Suppressor macrophage treated with lipopolysaccharide for 1 hour (primary cell): ENCODE results near the gene RAB36.
A peak's percentile ranks its signal among the peaks of the same experiment; 100 is the strongest.
"Not testable (repeated sequence)": the region's sequence is repeated elsewhere in the genome, so short reads cannot be mapped to it uniquely, and the experiment has no call there.

Source experiments
- DNase-seq, 3 donors: peaks; one replicate each; pipeline ENCODE4 v3.0.0-alpha.2; 2020 to 2022

The RAB36 gene

DNA sequence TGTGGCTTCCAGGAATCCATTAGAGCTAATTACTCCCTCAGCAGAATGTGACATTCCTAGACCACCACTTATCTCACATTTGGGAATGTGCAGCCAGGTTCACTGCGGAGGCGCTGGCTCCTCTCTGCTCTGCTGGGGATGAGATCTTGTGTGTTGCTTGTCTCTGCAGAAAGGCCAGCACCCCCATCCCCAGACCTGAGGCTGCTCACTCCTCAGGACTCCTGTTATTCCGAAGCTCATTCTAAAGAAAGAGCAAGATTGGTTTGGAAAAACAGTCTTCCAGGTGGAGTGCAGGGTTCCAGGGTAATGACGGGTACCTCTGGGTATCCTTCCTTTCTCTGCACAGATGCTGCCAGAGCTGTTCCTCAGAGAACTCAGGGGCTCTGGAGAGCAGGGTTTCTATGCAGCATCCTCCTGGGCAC lies 24.3 kb upstream of the RAB36 start:
- no peak for DNase-seq

DNA sequence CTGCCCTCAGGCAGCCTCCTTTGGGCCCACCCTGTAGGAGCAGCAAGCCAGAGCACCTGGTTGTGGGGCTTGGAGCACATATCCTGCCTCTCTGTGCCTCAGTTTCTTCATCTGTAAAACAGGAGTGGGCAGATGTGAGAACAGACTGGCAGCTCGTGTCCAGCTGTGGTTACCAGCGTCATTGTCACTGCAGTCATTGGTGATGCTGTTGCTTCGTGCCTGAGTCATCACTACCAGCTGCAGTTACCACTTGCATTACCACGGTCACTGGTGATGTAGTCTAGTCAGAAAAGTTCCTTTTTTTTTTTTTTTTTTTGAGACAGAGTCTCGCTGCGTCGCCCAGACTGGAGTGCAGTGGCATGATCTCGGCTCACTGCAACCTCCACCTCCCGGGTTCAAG lies 23.9 kb upstream of the RAB36 start:
- peak; percentile 64 to 82 (median 68) for DNase-seq

DNA sequence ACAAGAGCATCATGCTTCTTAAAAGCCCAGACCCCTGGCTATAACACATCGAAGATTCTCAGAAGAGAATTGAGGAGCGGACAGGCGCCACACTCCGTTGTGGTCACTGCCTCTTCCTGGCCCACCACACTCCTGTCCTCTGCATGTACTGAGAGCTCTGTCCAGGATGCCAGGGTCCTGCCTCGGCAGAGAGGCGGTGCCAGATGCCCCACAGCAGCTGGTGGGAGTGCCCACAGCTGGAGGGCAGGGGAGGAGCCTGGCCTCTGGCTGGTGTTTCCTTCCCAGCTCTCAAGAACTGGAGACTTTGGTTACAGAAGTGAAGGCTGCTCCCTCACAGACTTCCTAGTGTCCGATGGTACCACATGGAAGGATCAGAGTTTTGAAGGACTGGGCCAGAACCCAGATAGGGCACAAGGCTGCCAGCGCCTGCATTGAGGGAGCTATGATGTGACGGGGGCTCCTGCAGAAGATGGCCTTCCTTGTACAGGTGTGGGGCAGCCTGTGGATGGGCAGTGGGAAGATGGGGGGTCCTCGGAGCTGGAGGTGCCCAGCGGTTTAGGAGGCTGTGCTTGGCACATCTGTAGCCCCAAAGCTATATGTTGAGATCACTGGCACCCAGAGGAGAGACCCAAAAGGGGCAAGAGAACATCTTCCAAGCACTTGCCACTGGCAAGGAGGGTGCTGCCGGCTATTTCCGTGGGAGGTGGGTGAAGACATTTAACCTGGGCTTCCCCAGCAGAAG lies 22.9 kb upstream of the RAB36 start:
- no peak for DNase-seq

DNA sequence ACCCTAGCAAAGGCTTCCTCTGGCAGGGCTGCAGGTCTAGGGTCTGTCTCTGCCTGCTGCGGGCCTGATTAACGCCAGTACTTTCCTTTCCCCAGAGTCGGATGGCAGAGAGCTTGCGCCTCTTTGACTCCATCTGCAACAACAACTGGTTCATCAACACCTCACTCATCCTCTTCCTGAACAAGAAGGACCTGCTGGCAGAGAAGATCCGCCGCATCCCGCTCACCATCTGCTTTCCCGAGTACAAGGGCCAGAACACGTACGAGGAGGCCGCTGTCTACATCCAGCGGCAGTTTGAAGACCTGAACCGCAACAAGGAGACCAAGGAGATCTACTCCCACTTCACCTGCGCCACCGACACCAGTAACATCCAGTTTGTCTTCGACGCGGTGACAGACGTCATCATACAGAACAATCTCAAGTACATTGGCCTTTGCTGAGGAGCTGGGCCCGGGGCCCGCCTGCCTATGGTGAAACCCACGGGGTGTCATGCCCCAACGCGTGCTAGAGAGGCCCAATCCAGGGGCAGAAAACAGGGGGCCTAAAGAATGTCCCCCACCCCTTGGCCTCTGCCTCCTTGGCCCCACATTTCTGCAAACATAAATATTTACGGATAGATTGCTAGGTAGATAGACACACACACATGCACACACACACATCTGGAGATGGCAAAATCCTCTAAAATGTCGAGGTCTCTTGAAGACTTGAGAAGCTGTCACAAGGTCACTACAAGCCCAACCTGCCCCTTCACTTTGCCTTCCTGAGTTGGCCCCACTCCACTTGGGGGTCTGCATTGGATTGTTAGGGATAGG lies 22.1 kb upstream of the RAB36 start:
- DNase-seq, result no peak

DNA sequence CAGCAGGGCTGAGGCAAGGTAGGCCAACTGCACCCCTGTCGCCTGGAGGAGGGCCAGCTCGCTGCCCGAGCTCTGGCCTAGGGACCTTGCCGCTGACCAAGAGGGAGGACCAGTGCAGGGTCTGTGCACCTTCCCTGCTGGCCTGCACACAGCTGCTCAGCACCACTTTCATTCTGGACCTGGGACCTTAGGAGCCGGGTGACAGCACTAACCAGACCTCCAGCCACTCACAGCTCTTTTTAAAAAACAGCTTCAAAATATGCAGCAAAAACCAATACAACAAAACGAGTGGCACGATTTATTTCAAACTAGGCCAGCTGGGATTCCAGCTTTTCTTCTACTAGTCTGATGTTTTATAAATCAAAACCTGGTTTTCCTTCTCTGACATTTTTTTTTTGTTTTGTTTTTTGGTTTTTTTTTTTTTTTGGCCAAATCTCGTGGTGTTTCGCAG lies 21.4 kb upstream of the RAB36 start:
- no peak for DNase-seq

DNA sequence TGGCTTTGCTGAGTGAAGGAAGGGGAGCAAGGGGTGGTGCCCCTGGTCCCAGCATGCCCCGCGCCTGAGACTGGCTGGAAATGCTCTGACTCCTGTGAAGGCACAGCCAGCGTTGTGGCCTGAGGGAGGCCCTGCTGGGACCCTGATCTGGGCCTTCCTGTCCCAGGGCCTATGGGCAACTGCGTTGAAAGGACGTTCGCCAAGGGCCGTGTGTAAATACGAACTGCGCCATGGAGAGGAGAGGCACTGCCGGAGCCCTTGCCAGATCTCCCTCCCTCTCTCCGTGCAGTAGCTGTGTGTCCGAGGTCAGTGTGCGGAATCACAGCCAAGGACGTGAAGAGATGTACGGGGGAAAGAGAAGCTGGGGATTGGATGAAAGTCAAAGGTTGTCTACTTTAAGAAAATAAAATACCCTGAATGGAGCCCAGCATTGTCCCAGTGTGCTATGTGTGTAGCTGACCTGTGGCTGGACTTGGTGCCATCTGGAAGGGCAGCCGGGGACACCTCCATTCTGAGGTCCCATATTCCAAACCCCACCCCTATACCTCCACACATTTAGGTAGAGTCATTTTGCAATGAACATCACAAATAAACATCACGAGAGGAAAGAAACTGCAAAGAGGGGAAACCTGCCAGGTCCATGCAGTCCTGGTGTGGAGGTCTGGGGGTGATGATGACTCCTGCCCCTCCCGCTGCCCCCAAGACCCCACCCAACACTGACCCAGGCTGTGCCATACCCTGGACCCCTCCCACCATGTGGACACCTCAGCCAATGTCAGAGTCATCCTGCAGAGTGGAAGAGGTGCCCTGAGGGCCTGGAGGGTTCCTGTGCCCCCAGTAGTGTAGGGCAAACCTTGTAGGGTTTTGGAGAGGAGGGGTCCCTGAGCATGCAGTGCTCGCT lies 20.4 kb upstream of the RAB36 start:
- no peak for DNase-seq

DNA sequence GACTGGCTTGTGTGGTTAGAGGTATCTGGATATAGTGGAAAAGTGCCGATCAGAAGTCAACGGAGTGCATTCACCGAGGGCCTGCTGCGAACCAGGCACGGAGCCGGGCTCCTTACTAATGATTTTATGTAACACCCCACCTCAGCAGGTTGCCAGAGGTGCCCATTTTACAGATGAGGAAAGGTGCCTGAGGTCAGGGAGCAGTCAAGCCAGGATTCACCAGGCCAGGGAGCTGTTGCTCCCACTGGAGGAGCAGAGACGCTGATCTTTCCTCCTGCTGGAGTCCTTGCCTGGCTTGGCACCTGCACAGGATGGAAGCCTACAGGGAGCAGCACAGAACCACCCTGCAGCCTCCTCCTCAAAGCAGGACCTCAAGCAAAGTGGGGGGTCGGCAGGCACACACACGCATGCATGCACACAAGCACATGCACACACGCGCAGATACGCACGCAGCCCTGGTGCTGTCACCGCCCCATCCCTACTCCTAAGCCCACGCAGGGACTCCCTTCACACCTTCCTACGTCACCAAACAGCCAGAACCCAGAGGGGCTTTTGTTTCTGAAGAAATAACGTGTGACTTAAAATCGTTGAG lies 19.7 kb upstream of the RAB36 start:
- DNase-seq, result no peak

DNA sequence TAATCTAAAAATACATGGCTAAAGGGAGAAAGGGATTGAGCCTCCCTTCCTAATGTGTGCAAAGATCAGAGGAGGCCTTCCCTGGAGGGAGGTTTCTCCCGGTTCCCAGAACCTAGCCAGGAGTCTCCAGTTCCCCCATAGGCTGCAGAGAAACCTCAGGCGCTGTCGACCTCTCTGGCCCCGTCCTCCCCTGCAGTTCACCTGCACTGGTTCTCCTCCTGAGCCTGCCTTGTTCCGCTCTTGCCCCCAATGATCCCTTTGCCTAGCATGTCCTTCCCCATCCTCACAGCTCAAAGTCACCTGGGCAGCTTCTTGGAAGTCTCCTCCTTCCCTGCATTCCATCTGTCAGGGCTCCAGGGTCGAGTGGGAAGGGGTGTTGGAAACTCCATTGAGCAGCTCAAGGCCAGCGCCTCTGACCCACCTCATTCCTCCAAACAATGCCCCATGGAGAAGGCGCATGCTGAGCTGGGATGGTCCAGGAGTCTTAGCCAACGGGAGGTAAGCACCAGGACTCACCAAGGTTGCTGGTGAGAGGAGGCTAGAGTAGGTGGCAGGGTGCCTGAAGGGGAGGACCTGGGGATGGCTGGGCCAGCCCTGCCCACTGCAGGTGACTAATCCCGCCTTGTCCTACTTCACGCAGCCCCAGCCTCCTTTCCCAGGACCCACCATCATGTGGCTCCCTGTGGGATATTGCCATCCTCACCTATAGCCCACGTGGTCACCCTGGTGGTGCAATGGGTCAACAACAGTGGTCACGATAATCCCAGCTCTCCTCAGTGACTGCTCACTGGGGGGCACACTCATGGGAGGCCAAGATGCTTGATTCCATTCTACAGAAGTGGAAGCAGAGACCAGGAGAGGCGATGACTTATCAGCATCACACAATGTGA lies 18.9 kb upstream of the RAB36 start:
- no peak for DNase-seq

DNA sequence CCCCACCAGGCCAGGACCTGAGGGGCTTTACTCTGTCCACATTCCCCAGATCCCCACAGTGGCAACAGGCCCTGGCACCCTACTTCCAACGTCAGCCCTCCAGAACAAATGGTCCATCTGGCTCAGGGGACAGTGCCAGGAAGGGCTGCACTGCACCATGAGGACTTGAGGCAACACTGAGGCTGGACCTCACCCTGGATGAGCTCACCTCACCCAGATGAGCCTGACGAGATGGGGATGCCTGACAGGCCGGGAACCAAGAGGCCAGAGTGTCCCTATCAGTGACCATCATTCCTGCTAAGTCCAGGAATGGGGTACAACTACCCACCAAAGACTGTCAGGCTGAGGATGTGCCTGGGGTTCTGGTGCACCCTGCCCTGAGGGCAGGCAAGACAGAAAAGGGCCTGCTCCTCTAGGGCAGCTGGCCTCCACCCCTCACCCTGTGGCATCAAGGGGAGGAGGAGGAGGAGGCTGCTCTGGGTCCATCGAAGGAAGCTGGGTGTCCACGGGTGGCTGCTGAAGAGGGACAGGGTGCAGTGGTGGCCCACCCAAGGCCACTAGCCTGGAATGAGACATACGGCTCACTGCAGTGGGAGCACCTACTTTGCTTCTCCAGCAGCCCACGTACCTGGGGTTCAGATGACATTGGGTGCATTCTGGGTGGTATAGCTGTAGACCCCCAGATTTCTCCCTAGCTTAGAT lies 18.1 kb upstream of the RAB36 start:
- DNase-seq, result no peak

DNA sequence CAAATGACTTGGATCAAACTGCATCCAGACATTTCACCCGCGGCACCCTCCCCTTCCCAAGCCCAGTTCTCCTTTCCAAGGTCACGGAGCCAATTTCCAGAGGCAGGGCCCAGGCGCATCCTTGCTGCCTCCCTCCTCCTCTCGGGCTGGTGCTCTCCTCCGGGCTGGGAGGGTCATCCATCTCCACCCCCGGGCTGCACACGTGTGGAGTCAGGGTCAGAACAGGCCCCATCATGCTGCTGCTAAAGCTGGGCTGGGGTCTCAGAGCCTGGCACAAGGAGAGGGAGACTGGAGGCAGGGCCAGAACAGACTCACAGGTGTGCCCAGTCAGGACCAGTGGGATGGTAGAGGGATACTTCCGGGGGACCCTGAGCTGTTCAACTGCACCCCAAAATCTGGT lies 17.5 kb upstream of the RAB36 start:
- no peak for DNase-seq

DNA sequence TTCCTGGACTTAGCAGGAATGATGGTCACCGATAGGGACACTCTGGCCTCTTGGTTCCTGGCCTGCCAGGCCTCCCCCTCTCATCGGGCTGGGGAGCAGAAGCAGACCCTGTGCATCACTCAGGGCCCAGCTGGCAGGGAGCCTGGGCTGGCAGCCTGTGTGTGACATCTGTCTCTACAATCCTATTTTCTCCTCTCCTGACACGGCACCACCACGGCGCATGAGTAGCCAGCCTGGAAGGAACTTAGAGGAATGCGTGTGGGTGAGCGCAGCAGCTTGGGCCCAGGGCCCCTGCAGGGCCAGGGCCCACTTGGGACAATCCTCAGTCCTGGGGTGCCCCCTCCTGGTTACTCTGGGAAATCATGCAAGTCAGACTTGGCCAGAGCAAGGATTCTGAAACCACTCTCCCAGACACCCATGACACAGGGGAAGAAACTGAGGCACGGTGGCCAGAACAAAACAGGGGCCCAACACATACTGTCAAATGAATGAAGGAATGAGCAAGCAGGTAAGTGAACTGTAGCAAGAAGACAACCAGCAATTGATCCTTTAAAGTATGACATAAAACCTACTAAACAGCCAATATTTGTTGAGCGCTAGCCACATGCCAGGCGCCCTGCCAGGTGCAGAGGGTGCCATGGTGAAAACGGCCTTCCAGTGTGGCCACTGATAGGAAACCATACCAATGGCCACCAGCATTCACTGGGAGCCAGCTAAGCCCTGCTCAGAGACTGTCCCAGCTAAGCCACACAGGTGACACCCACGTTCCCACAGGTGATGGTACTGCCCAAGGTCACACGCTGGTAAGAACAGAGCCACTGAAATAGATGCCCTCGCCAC lies 16.8 kb upstream of the RAB36 start:
- DNase-seq, result peak; percentile 78 to 85 (median 78)

DNA sequence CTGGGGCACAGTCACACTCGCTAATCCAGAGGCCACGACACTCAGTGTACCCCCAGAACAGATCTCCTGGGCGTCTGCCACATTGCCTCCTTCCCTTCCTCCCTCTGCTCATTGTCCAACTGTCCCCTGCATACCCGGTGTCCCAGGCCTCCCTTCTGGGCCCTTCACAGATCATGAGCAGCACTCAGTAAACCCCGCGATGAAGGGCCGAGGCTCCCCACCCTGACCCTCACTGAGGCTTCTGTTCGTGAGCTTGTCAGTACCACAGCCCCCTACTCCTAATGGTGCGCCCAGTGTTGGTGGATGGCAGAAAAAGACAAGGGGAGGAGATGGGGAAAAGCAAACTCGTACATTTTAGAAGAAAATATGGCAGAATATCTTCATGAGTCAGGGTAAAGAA lies 16.1 kb upstream of the RAB36 start:
- no peak for DNase-seq

DNA sequence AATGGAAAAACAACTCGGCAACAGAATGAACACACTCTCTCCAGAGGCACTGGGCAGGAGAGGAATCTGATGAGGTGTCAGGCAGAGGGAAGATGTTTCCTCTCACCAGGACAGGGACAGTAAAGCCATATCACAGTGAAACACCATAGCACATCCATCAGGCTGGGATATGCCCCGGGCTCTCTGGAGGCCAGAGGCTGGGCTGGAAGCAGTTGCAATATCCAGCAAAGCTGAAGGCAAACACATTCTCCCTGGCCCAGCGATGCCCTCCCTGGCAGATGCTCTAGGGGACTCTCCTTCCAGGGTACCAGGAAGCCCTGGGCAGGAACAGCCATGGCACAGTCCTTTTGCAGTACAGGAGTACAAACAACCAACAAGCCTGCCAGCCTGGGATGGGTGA lies 14.6 kb upstream of the RAB36 start:
- DNase-seq, result no peak

DNA sequence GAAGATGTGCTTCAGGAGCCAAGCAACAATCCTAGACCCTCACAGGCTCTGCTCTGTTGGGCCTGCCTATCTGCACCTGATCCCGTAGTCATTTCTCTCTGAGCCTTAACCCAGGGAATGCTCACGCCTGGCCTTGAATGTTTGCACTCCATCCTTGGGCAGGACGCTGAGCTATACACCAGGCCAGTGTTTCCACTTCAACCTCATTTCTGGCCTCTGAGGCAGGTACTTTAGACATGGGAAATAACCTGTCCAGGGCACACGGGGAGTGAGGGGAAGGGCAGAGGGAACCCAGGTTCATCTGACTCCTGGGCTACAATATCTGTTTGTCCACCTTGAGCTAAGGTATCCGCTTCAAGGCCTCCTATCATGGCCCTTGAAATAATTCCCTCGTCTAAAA lies 13.3 kb upstream of the RAB36 start:
- no peak for DNase-seq

DNA sequence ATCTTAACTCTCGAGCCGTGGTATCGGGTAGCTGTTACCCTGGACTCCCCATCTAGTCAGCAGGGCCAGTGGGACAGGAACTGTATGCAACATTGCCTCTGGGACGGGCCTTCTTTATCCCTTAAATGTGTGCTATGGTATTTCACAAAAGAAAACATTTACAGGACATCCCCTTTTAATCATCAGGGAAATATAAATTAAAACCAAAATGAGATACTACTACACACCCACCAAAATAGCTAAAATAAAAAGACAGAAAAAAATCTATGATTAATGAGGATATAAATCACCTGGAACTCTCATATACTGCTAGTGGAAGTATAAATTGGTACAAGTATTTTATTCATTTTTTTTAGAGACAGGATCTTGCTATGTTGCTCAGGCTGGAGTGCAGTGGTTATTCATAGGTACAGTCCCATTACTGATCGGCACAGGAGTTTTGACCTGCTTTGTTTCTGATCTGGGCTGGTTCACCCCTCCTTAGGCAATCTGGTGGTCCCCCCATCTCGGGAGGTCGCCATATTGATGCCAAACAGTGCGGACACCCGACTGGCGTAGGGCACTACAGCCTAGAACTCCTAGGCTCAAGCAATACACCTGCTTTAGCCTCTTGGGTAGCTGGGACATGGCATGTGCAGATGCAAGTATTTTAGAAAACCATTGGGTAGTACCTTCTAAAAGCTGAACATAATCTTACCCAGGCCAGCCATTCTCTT lies 12.7 kb upstream of the RAB36 start:
- DNase-seq, result no peak

DNA sequence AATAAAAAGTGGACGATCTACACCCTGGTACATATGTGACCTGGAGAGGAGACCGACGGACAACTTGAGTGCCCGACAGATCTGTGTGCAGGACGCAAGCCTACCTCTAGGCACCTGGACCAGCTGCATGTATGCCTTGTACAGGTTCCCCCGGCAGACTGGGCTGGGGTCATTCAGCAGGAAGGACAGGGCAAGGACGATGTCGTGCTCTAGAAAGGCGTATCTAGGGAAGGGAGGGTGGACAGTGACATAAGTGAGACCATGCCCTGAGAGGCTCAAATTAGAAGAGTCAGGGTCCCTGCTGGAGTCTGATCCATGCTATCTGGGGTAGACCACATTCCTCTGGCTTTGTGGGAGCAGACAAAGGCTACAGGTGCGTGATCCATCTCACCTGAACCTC lies 11.4 kb upstream of the RAB36 start:
- DNase-seq, result no peak

DNA sequence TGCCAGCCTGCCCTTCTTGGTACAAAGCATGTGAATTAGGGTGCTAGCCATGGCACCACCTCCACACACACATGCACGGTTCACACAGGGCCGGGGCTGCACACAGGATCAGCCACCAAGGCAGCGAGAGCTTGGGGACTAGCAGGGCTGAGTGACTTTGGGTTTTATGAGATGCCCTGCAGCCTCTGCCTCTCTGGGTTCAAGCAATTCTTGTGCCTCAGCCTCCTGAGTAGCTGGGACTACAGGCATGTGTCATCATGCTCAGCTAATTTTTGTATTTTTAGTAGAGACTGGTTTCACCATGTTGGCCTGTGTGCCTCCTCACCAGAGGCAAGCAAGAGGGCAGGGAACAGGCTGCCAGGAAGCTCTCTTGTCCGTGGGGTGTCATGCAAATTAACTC lies 8.3 kb upstream of the RAB36 start:
- not testable (repeated sequence) for DNase-seq

DNA sequence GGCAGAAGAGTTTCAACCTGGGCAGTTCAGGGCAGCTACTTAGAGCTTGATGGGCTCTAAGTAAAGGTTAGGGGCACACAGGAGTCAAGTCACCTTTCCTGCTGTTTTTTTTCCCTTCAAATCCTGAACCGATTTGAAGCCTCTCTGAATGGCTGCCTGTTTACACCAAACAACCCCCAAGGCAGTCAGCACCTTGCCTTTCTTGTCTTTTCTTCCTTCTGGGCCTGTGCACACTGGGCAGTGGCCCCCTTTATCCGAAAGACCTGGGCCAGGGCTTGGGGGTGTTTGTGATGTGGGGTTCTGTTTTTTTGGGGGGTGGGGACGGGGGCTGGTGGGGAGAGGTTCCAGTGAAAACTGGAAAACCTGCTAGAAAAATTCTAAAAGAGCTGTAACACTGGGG lies 7.8 kb upstream of the RAB36 start:
- no peak for DNase-seq

DNA sequence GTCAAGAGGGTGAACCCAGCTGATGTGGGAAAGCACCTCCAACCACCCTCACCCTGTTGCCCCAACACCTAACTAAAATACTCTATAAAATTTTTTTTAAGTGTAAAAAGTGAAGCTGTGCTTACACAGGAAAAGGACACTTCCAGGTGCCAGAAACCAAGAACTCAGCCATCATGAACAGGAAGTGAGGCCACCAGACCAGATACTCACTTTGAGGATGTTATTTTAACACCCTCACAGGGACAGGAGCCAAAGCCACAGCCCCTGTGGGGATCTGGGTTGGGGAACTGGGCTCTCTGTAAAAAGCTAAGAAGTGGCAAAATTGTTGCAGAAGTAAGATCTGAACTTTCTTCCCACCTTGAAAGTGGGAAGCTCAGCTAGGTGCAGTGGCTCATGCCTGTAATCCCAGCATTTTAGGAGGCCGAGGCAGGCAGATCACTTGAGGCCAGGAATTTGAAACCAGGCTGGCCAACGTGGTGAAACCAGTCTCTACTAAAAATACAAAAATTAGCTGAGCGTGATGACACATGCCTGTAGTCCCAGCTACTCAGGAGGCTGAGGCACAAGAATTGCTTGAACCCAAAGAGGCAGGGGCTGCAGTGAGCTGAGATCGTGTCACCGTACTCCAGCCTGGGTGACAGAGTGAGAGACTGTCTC lies 7.2 kb upstream of the RAB36 start:
- peak; percentile 26 to 32 (median 26) for DNase-seq
